Right renal cortex interstitium (tissue), 3 donors: ENCODE measurements around the gene OCRL. TPM values are rescaled to one million over a fixed set of nuclear protein-coding genes. Genes with fewer than 3 reads are reported as not detected.
"Not testable (repeated sequence)": the region's sequence is repeated elsewhere in the genome, so short reads cannot be mapped to it uniquely, and the experiment has no call there.

Source experiments
- DNase-seq, 3 donors: peaks; one replicate each; pipeline ENCODE4 v3.0.0-alpha.2; 2013; ENCODE audit warnings: low read depth in 3 of 3, low spot score in 2 of 3
- polyA plus RNA-seq, 3 donors: library from polyadenylated mRNA; unstranded; fragments of 120-200 nt; gene quantifications; one replicate each; pipeline ENCODE4 v1.2.1, GENCODE V29; 2013; ENCODE audit not compliant: insufficient read length in 3 of 3

The OCRL gene
- polyA plus RNA-seq, 3 donors = 29.8 to 30.7 (median 30.4) TPM

- no peak for DNase-seq
These were observed 5.1 kb upstream of the OCRL start for GRCh38 chrX:129534816-129535578.

- no peak for DNase-seq
These were observed 694 bp downstream of the OCRL start for GRCh38 chrX:129540722-129541184.

DNA sequence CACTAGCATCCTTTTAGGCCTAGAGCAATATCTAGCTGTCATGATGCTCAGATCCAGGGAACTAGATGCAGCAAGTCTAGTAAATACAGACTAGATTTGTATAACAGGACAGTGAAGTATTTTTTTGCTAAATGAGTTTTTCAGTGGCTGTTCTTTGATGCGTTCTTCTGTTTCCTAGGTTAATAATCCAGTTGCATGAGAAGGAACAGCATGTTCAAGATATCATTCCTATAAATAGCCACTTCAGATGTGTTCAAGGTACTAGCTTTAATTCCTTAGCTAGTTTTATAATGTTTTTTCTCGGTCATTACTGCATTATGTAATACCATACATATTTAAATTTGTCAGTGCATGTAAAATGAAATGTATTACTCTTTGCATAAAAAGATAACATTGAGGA is 4.7 kb downstream of the OCRL start:
- no peak for DNase-seq

DNA sequence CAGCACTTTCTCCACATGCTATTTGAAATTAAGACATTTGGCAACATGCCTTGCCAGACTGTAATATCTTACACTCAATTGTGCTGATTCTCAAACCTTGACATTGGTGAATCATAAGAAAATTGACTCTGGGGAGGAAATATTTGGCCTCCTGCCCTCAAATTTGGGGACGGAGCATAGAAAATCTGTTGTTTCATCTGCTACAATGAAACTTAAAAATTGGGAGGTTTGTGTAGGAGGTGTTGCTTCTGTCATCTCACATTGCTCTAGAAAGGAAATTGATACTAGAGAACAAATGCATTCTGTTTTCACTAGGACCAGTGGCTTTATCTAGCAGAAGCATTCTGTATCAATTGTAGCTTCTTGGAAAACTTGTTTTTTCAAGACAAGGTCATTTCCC is 5.3 kb downstream of the OCRL start:
- DNase-seq = no peak

DNA sequence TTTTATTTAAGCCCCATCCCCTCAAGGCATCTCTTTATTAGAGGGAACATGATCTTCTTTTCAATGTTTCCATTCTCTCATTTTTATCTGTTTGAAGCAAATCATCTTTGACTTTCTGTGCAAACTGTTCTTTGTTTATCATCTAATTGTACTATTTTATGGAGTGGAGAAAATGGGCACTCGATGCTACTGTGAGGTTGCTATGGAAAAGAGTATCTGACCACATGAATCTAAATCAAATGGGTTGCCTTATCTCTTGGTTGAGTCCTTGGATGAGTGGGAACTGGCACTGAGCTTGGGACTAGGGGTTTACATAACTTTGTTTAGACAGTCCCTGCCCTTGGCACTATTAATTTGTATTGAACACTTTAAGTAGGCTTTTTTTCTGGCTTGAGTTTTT is 9.1 kb downstream of the OCRL start:
- DNase-seq = no peak

DNA sequence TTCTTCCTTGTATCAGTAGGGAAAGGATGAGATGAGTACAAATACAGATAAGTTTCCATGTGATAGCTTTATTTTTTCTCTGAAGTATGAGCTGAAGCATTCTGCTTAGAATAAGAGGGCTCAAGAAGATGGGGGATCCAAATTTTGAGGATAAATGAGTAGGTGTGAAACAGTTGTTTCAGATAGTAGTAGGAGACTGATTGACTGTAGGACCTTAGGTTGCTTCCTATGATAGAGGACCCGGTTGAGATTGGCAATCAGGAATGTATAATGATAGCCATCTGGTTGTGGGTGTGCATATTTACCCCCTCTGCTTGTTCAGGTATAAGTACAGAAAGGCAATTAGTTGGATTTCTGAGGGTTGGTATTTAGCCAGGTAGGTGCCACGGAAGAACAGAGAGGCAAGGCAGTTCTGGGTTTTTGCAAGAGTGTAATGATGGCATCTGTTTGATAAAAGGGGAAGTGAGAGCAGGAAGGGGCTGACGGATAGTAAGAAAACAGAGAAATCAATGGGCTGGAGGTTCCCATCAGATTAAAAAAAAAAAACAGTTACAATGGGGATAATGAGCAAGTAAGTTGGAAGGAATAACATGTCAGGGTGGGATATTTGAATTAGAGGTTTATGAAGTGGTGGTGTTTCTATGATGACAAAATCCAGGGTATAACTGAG is 13.7 kb downstream of the OCRL start:
- DNase-seq = no peak

DNA sequence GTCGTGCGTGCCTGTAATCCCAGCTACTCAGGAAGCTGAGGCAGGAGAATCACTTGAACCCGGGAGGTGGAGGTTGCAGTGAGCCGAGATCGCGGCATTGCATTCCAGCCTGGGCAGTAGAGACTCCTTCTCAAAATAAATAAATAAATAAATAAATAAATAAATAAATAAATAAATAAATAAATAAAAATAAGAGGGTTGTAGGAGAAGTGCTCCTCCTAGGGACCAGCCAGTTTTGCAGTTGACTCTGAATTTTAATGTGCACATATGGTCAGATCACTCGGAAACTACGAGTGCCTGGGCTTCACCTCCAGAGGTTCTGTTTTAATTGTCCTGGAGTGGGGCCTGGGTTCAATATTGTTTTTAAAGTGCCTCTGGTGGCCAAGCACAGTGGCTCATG is 14.8 kb downstream of the OCRL start:
- DNase-seq = not testable (repeated sequence)

DNA sequence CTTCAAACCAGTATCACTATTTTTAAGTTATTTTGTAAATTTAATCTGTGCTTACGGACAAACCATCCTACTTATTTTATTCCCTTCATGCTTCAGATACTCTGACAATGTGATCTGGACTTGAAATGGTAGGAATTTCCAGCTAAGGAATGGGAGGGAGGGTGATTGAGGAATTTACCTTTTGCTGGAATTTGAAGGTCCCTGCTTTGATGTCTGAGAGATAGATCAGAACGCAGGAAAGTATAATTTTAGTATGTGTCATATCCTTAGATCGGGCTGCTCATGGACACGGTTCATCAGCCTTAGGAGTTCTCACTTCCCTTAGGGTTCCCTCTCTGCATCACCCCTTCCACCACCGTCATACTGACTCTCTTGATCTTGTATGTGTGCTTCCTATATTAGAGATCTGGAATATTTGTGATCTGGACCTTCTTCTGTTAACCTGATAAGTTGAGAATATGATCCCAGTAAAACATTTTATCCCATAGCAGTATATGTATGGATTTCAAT is 16.8 kb downstream of the OCRL start:
- DNase-seq = no peak

GRCh38 chrX:129557844-129558480 is 17.9 kb downstream of the OCRL start:
- no peak for DNase-seq

- DNase-seq = no peak
These were observed 19.7 kb downstream of the OCRL start for GRCh38 chrX:129559783-129560182.

DNA sequence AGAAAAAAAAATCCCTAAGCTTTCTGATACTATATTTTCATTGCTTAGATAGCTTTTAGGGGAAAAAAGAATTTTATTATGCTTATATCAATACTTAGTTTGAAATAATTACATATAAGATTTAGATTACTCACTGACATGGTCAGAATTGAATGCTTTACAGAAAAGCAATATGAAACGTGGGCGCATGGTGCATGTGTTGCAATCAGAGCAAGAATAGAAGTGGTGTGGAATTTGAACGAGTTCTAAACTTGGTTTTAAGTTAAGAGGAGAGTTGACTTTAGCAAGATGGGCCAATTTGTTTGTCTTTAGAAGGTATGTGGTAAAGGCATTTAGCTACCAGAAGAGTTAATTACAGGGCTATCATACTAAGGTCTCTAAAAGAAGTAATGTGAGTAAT is 21.4 kb downstream of the OCRL start:
- no peak for DNase-seq

DNA sequence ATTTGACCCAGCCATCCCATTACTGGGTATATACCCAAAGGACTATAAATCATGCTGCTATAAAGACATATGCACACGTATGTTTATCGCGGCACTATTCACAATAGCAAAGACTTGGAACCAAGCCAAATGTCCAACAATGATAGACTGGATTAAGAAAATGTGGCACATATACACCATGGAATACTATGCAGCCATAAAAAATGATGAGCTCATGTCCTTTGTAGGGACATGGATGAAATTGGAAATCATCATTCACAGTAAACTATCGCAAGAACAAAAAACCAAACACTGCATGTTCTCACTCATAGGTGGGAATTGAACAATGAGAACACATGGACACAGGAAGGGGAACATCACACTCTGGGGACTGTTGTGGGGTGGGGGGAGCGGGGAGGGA is 24.3 kb downstream of the OCRL start:
- DNase-seq = not testable (repeated sequence)

GRCh38 chrX:129565046-129565650 is 25.1 kb downstream of the OCRL start:
- DNase-seq = peak in 1 of 3 donors; percentile 16

- DNase-seq = no peak
These were observed 26.0 kb downstream of the OCRL start for GRCh38 chrX:129566073-129566472.

- DNase-seq = no peak
These were observed 28.3 kb downstream of the OCRL start for GRCh38 chrX:129568349-129568748.

DNA sequence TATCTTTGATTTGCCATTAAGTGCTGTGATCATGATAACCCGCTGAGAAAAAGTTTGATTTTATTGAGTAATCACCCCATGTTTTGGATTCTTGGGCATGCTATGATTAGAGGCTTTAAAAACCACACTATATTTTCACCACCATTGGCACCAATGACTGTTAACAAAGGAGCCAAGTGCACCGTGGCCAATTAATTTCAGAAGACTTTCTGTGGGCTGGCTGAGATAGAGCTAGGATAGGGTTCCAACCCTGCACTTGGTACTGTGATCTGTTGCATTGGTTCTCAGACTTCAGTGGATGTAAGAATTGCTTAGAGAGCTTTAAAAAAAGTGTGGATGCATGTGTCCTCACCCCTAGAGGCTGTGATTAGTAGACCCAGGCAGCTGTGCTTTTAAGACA is 32.4 kb downstream of the OCRL start:
- no peak for DNase-seq

- DNase-seq = not testable (repeated sequence)
These were observed 33.6 kb downstream of the OCRL start for GRCh38 chrX:129573652-129574051.

GRCh38 chrX:129574214-129574613 is 34.2 kb downstream of the OCRL start:
- no peak for DNase-seq

DNA sequence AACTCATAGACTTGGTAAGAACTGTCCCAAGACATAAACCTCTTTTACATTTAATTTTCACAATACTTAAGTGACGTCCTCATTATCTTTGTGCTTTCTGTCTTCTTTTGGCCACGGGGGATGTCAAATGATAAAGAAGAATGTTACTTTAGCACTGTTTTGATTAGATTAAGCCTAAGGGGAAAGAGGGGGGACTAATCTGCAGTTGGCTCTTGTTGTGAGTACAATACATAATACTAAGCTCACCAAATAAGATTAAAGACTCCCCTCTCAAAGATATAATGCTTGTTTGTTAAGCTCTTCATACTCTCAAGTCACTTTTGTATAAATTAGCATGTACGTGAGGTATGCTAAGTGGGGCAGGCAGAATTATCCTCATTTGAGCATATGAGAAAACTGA is 36.5 kb downstream of the OCRL start:
- no peak for DNase-seq

GRCh38 chrX:129577473-129577872 is 37.4 kb downstream of the OCRL start:
- DNase-seq = no peak

- no peak for DNase-seq
These were observed 37.8 kb downstream of the OCRL start for GRCh38 chrX:129577877-129578276.
